EH (cell line): Measurements from ENCODE around the gene RAP1B.
A peak's percentile ranks its signal among the peaks of the same experiment; 100 is the strongest.

ENCODE experiments used
- DNase-seq: peaks from one replicate; pipeline ENCODE4 v3.0.0-alpha.2; 2015; ENCODE audit warnings: low read depth

RAP1B gene

DNA sequence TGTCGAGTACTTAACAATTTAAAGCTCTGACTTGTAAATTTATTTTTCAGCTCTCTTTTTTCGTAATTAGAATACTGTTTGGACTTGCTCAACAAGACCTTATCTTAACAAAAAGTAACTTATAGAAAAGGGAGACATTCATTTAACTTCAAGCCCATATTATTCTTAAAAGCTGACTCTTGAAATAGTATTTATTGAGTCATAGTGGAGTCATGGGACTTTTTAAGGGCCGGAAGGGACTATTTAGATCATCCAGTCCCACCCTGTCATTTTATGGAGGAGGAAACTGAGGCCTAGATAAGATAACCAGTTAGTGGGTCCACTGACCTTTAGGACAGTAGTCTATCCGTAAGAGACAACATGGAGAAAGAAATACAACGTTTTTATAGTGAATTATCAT is 1.5 kb downstream of the RAP1B start:
- DNase-seq = peak; percentile 48

- no peak for DNase-seq
These were observed 2.0 kb downstream of the RAP1B start for GRCh38 chr12:68612697-68613096.

- DNase-seq = no peak
These were observed 2.7 kb downstream of the RAP1B start for GRCh38 chr12:68613209-68613904.

DNA sequence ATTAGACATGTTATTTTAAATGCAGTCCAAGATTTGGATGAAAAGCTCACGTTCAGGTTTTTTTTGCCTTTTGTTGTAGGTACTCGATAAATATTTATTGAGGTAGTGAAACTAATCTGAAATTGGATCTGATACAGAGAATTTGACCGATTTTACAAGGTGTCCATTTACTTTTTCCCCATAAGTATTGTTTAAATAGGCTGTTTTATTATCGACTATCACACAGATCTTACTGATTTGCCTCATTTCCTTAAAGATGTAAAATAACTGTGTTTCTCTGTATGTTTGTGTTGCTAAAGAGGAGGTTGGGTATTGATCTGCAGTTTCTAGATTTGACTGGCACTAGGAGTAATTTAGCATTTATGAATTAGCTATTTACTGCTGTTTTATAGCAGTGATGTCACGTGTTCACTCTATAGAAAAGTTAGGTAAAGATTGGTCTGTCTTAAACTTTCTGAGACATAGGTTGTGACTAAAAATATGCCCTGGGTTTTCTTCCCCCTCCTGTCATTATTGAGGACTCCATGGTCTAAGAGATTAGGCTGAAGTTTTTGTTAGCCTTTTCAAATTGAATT is 3.5 kb downstream of the RAP1B start:
- DNase-seq = no peak

- DNase-seq = no peak
These were observed 4.1 kb downstream of the RAP1B start for GRCh38 chr12:68614769-68615168.

- DNase-seq = peak; percentile 58
These were observed 6.6 kb downstream of the RAP1B start for GRCh38 chr12:68617160-68617926.

DNA sequence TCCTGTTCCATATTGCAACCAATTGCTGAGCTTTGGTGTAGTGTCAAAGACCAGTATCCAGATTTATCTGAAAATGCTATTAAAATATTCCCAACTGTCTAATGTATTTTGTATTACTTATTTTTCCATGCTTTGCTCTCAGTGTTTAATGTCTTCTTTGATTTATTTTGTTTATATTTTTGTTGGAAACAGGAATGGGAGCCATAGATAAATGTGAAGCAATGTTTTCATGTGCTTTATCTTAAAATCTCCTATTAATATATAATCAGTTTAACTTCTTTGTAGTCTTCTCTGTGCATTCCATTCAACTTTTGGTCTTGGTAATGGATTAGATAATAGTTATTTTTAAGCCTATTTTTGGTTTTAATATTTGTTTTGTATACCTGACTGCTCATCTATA is 8.8 kb downstream of the RAP1B start:
- DNase-seq = peak; percentile 40

GRCh38 chr12:68620519-68621471 is 10.1 kb downstream of the RAP1B start:
- no peak for DNase-seq

DNA sequence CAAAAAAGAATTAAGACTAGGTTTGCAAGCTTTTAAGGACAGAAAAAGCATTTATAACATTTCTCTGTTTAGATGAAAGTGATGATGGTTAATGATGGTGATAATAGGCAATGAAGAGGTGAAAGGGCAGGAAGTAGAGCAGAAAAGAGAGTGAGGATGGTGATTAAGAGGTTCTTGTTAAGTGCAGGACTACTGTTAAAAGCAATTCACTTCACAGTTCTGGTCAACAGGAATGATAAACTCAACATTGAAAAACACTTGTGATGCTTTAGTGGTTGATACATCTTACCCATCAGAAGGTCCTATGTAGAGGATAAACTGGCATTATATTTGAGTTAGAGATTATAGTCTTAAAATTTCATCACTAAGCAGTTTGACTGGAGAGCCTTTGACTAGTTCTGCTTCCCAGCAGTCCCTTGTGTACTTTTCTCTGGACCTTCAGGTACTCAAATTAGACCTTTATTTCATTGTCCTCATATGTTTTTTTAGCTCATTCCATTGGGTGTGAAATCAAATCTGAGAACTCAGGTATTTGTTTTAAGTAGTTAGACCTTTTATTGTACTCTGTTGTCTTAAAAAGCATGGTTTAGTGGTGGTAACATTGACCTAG is 10.9 kb downstream of the RAP1B start:
- no peak for DNase-seq

- no peak for DNase-seq
These were observed 11.6 kb downstream of the RAP1B start for GRCh38 chr12:68622250-68622649.

GRCh38 chr12:68623059-68623458 is 12.4 kb downstream of the RAP1B start:
- DNase-seq = no peak

DNA sequence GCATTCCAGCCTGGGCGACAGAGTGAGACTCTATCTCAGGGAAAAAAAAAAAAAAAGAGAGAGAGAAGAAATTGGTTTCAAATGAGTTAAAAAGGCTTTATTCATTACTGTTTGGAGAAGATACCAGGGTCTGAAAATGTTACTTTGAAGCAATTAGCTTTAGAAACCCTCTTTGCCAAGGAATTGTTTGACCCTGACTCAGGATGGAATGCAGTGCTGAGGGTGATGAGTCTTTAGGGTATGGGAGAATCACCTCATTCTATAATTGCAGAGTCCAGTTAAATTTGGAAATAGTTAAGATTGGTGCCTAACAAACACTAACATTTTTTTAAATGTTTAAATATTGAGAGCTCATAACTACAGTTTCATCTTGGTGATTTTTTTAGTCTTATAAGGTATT is 13.3 kb downstream of the RAP1B start:
- DNase-seq = peak; percentile 87

- no peak for DNase-seq
These were observed 14.2 kb downstream of the RAP1B start for GRCh38 chr12:68624933-68625332.

DNA sequence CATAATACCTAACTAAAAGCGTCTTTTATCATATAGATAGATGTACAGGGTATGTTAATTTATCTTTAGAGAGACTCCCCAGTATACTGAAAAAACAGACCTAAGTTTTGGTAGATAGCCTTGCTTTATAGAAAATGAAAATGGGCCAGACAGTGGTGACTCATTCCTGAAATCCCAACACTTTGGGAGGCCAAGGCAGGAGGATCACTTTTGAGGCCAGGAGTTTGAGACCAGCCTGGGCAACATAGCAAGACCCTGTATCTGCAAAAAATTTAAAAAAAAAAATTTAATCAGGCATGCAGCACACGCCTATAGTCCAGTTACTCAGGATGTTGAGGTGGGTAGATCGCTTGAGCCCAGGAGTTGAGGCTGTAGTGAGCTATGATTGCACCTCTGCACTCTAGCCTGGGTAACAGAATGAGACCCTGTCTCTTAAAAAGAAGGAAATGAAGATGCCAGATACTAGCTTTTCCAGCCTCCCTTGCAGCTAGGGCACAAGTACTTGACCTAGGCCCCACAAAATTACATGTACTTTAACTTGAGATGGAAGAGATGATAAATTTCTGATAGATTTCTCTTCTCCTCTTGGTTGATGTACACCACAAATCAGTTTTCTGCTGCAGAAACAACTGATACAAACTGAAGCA is 17.1 kb downstream of the RAP1B start:
- no peak for DNase-seq

DNA sequence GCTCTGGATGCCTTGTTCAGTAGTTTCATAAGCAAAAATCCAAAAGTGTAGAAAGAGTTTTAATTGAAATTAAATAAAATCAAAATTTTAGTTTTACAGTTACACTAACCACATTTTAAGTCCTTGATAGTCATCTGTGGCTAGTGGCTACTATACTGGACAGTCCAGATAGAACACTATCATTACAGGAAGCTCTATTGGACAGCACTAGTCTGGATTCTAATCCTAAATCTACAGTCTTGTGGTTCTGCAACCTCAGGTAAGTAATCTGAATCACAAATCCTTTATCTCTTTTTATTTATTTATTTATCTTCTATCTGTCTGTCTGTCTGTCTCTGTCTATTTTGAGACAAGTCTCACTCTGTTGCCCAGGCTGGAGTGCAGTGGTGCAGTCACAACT is 18.0 kb downstream of the RAP1B start:
- DNase-seq = no peak

GRCh38 chr12:68630050-68630449 is 19.4 kb downstream of the RAP1B start:
- DNase-seq = no peak

DNA sequence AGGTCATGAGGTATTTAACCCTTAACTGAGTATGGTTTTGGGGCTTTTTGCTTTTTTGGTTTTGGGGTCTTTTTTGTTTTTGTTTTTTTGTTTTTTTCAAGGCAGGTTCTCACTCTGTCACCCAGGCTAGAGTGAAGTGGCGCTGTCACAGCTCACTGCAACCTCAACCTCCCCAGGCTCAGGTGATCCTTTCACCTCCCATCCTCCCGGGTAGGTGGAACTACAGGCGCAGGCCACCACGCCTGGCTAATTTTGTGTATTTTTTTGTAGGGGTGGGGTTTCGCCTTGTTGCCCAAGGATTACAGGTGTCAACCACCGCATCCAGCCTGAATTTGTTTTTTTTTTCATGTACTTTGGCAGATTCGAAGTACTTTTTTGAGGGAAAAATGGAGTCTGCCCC is 19.9 kb downstream of the RAP1B start:
- DNase-seq = no peak

DNA sequence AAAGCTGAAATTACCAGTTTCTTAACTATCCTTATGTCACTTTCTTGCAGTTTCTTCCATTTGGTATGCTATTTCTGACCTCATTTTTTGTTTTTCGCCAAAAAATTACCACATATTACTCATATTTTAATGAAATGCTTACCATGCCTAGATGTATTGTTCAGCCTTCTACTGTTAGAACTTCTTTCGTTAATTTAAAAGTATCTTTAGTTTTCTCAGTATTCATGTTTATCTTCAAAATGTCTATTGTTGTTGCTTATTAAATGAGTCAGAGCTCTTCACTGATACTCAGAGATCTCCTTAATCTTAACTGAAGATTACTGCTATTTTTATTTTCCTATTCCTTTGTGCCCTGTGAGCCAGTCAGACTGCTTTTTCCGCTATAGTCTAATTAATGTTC is 20.5 kb downstream of the RAP1B start:
- DNase-seq = peak; percentile 47

- DNase-seq = no peak
These were observed 21.8 kb downstream of the RAP1B start for GRCh38 chr12:68632486-68632885.

- DNase-seq = no peak
These were observed 23.2 kb downstream of the RAP1B start for GRCh38 chr12:68633614-68634558.
